GM23248 (cell line): Measurements from ENCODE around the gene LSM14A. TPM values are rescaled to one million over a fixed set of nuclear protein-coding genes. Genes with fewer than 3 reads are reported as not detected.

ENCODE experiments used
- DNase-seq: peaks from one replicate; pipeline ENCODE4 v3.0.0-alpha.2; 2015
- H2AFZ ChIP-seq: fragments of 200-600 bp; sonication (generic); 2 replicates; pipeline ENCODE4 v1.6.1; 2016; ENCODE audit warnings: antibody characterized with exemption
- H3F3A ChIP-seq: fragments of 200-600 bp; sonication (generic); 2 replicates; pipeline ENCODE4 v1.6.1; 2016; ENCODE audit warnings: mild to moderate bottlenecking, antibody characterized with exemption, mixed run types; ENCODE audit not compliant: insufficient read depth
- H3K27ac ChIP-seq: fragments of 200-600 bp; sonication (generic); 2 replicates; pipeline ENCODE4 v1.5.1; 2016; ENCODE audit warnings: mild to moderate bottlenecking
- H3K27me3 ChIP-seq: fragments of 200-600 bp; sonication (generic); replicated peaks from 2 replicates; pipeline ENCODE4 v1.6.1; 2016; ENCODE audit warnings: mild to moderate bottlenecking; ENCODE audit not compliant: insufficient read depth
- H3K36me3 ChIP-seq: fragments of 200-600 bp; sonication (generic); 2 replicates; pipeline ENCODE4 v1.6.1; 2016; ENCODE audit warnings: low read depth, mild to moderate bottlenecking
- H3K4me1 ChIP-seq: fragments of 200-600 bp; sonication (generic); 2 replicates; pipeline ENCODE4 v1.6.1; 2016; ENCODE audit warnings: mild to moderate bottlenecking; ENCODE audit not compliant: insufficient read depth
- H3K4me2 ChIP-seq: fragments of 200-600 bp; sonication (generic); one replicate; pipeline ENCODE4 v1.6.1; 2016; ENCODE audit warnings: mild to moderate bottlenecking; ENCODE audit not compliant: unreplicated experiment
- H3K4me3 ChIP-seq: fragments of 200-600 bp; sonication (generic); 2 replicates; pipeline ENCODE4 v1.5.1; 2016; ENCODE audit warnings: mild to moderate bottlenecking
- H3K79me2 ChIP-seq: fragments of 200-600 bp; sonication (generic); 2 replicates; pipeline ENCODE4 v1.6.1; 2016; ENCODE audit warnings: mild to moderate bottlenecking; ENCODE audit not compliant: insufficient read depth
- H3K9ac ChIP-seq: fragments of 200-600 bp; sonication (generic); 2 replicates; pipeline ENCODE4 v1.6.1; 2016; ENCODE audit warnings: mild to moderate bottlenecking
- H3K9me2 ChIP-seq: fragments of 200-600 bp; sonication (generic); 2 replicates; pipeline ENCODE4 v1.6.1; 2016; ENCODE audit warnings: mixed run types, mild to moderate bottlenecking, moderate library complexity; ENCODE audit not compliant: insufficient read depth
- H3K9me3 ChIP-seq: fragments of 200-600 bp; sonication (generic); one replicate; pipeline ENCODE4 v1.6.1; 2017; ENCODE audit warnings: low read depth
- H4K20me1 ChIP-seq: fragments of 200-600 bp; sonication (generic); 2 replicates; pipeline ENCODE4 v1.6.0; 2016; ENCODE audit not compliant: insufficient read depth
- EZH2 ChIP-seq: fragments of 200-600 bp; sonication (generic); IDR thresholded peaks from 2 replicates; pipeline ENCODE4 v1.6.1; 2018; ENCODE audit warnings: antibody characterized with exemption, mild to moderate bottlenecking; ENCODE audit not compliant: insufficient read depth, poor library complexity, severe bottlenecking
- EZH2phosphoT487 ChIP-seq: fragments of 200-600 bp; sonication (generic); IDR thresholded peaks from 2 replicates; pipeline ENCODE4 v1.6.1; 2018; ENCODE audit warnings: antibody characterized with exemption, moderate library complexity, mild to moderate bottlenecking, low read depth; ENCODE audit not compliant: insufficient read depth
- WGBS, 2 experiments: methylation state at CpG; one replicate each; pipeline ENCODE4 v1.1.6; 2015 to 2017; ENCODE audit warnings: low lambda C conversion rate in 2 of 2, low coverage in 1 of 2; ENCODE audit errors: missing lambda C conversion rate in 2 of 2; 5-methylcytosine and 5-hydroxymethylcytosine counted together
- in situ Hi-C: fragments of 300-500 bp; cut with MboI; formaldehyde crosslinking; loops from 2 replicates; pipeline ENCODE4 v1.15.0; 2020
- polyA plus RNA-seq: library from polyadenylated mRNA; unstranded; fragments of >200 nt; fragmentation: Nextera tagmentation; extraction: Ambion mirVana; gene quantifications from 2 replicates; pipeline ENCODE4 v1.2.1, GENCODE V29; 2016
- total RNA-seq: library from RNA; depleted of rRNA; stranded (reverse); fragments of >200 nt; shearing (Covaris generic); gene quantifications from 2 replicates; pipeline ENCODE4 v1.2.3, GENCODE V29; 2014; rRNA removed

The LSM14A gene
- total and polyA plus RNA-seq, 2 experiments from 2014 or later: 66.1 to 71.7 TPM

DNA sequence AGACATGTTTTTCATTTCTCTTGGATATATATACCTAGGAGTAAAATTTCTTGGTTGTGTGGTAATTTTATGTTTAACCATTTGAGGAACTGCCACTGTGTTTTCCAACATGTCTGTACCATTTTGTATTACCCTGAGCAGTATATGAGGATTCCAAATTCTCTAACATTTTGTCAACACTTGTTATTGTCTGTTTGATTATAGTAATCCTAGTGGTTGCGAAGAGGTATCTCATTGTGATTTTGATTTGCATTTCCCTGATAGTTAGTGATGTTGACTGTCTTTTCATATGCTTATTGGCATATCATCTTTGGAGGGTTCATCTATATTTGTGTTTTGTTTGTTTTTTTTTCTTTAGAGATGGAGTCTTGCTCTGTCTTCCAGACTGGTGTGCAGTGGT is 103.4 kb downstream of the LSM14A start:
- Histone ChIP-seq H3K27ac (no peak overlapping the region), H3K9me2 (no peaks in the 10 kb centered on the region), H3K9me3 (no peaks in the 10 kb centered on the region), H3K9ac (no peak overlapping the region), H3K27me3 (no peaks in the 10 kb centered on the region), H3K4me3 (no peak overlapping the region), H3K79me2 (peaks cover 78% of the 10 kb centered on the region), H3K36me3 (0 out of 2 replicates have a peak, but pooled peaks cover 6% of the 10 kb centered on the region), H3K4me2 (no peak overlapping the region), H2AFZ (no peak overlapping the region), H3F3A (peaks cover 38% of the 10 kb centered on the region), H3K4me1 (peaks cover 38% of the 10 kb centered on the region), H4K20me1 (no peaks in the 10 kb centered on the region)
- 100% methylated on average over 1 of the region's 1 CpG for WGBS, 2 experiments
- TF ChIP-seq EZH2phosphoT487 (no peak), EZH2 (no peak)
- in situ Hi-C loops: no loop called here
- no peak for DNase-seq

DNA sequence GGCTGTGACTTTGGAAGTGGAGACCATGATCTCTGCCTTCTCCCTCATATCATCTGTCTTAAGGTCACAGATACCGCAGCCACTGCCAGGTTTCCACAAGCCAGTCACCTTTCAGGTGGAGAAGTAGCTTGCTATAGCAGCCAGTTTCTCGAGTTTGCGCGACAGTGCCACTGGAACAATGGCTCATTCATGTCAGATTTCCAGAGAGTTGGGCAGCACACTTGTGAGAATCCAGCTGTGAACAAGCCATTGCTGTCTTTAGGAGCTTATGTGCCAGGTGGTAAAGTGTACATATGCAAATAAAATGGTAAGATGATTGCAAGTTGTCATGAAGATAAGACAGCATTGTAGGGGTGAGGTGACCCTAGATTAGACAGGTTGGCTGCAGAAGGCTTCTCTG is 104.3 kb downstream of the LSM14A start:
- no peaks in the 10 kb centered on the region for H3K9me3 ChIP-seq
- 0 out of 2 replicates have a peak, but pooled peaks cover 6% of the 10 kb centered on the region for H3K36me3 ChIP-seq
- H3K27ac ChIP-seq: no peak overlapping the region
- H2AFZ ChIP-seq: no peak overlapping the region
- peaks cover 36% of the 10 kb centered on the region for H3F3A ChIP-seq
- H3K9ac ChIP-seq: no peak overlapping the region
- DNase-seq: no peak
- in situ Hi-C loops: no loop called here
- H3K4me2 ChIP-seq: no peak overlapping the region
- peaks cover 78% of the 10 kb centered on the region for H3K79me2 ChIP-seq
- TF ChIP-seq EZH2 (no peak), EZH2phosphoT487 (no peak)
- H3K4me3 ChIP-seq: no peak overlapping the region
- 98 to 99% methylated on average over 4 of the region's 4 CpGs for WGBS, 2 experiments
- H4K20me1 ChIP-seq: no peaks in the 10 kb centered on the region
- H3K27me3 ChIP-seq: no peaks in the 10 kb centered on the region
- H3K4me1 ChIP-seq: peaks cover 32% of the 10 kb centered on the region
- no peaks in the 10 kb centered on the region for H3K9me2 ChIP-seq

DNA sequence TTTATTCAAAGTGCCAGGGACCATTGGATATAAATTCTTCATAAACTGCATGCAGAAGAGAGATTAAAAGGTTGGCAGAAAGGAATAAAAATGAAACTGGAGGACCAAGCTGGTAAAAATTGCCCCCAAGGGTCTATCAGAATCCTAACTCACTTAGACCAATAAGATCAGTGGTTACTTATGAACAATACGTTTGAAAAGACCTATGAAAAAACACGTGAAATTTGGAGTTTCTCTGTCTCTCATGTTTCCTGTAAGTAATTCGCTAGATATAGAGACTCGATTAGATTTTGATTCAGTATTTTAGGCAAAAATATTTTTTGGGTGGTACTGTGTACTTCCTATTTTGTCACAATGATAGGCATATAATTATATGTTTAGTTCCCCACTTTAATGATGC is 104.9 kb downstream of the LSM14A start:
- in situ Hi-C loops: no loop called here
- no peak for TF ChIP-seq EZH2
- TF ChIP-seq EZH2phosphoT487: no peak
- no peak overlapping the region for H3K9ac ChIP-seq
- no peaks in the 10 kb centered on the region for H4K20me1 ChIP-seq
- no peak overlapping the region for H3K27ac ChIP-seq
- H3F3A ChIP-seq: peaks cover 36% of the 10 kb centered on the region
- H3K9me3 ChIP-seq: no peaks in the 10 kb centered on the region
- peaks cover 78% of the 10 kb centered on the region for H3K79me2 ChIP-seq
- H3K36me3 ChIP-seq: 0 out of 2 replicates have a peak, but pooled peaks cover 6% of the 10 kb centered on the region
- no peaks in the 10 kb centered on the region for H3K9me2 ChIP-seq
- no peak overlapping the region for H2AFZ ChIP-seq
- H3K27me3 ChIP-seq: no peaks in the 10 kb centered on the region
- DNase-seq: no peak
- H3K4me3 ChIP-seq: no peak overlapping the region
- H3K4me2 ChIP-seq: no peak overlapping the region
- H3K4me1 ChIP-seq: peaks cover 29% of the 10 kb centered on the region
- 81 to 85% methylated on average over 4 of the region's 4 CpGs for WGBS, 2 experiments

DNA sequence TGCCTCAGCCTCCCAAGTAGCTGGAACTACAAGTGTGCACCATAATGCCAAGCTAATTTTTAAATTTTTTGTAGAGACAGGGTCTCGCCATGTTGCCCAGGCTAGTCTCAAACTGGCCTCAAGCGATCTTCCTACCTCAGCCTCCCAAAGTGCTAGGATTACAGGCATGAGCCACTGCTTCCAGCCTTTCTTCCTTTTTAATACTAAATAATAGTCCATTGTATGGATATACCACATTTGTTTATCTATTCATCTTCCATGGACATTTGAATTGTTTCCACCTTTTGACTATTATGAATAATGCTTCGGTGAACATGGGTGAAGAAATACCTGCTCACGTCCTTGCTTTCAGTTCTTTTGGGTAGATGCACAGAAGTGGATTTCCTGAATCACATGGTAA is 106.5 kb downstream of the LSM14A start:
- H3K4me2 ChIP-seq: no peak overlapping the region
- no peaks in the 10 kb centered on the region for H3K9me3 ChIP-seq
- 0 out of 2 replicates have a peak, but pooled peaks cover 6% of the 10 kb centered on the region for H3K36me3 ChIP-seq
- H4K20me1 ChIP-seq: no peaks in the 10 kb centered on the region
- no peak overlapping the region for H3K4me3 ChIP-seq
- peaks cover 28% of the 10 kb centered on the region for H3F3A ChIP-seq
- in situ Hi-C loops: no loop called here
- no peaks in the 10 kb centered on the region for H3K27me3 ChIP-seq
- peaks cover 77% of the 10 kb centered on the region for H3K79me2 ChIP-seq
- H3K9me2 ChIP-seq: no peaks in the 10 kb centered on the region
- no peak overlapping the region for H3K9ac ChIP-seq
- DNase-seq: no peak
- TF ChIP-seq EZH2phosphoT487 (no peak), EZH2 (no peak)
- no peak overlapping the region for H2AFZ ChIP-seq
- no peak overlapping the region for H3K27ac ChIP-seq
- WGBS, 2 experiments: 98 to 99% methylated on average over 4 of the region's 4 CpGs
- H3K4me1 ChIP-seq: peaks cover 19% of the 10 kb centered on the region

Other genes with a start within 250 kb of the LSM14A start
- gene GARRE1, start 82.0 kb downstream of the LSM14A start, total RNA-seq: 18.0 and 19.0 TPM in 2 replicates
- gene GARRE1, start 82.0 kb downstream of the LSM14A start, polyA plus RNA-seq: 10.9 and 12.1 TPM in 2 replicates
- 196 and 226 TPM in 2 replicates for gene GPI, start 192.7 kb downstream of the LSM14A start, total RNA-seq
- gene GPI, start 192.7 kb downstream of the LSM14A start, polyA plus RNA-seq: 299 and 315 TPM in 2 replicates
- 7.1 and 13.4 TPM in 2 replicates for gene PDCD2L, start 231.9 kb downstream of the LSM14A start, total RNA-seq
- 5.4 and 7.4 TPM in 2 replicates for gene PDCD2L, start 231.9 kb downstream of the LSM14A start, polyA plus RNA-seq